HEK293 (cell line): ENCODE results near the gene ZFYVE1.

Experiments
- CTCF ChIA-PET: fragments of 350-600 bp; formaldehyde crosslinking; extraction: SDS; loops from one replicate; lab custom pipeline; 2021; ENCODE audit warnings: antibody characterized with exemption; lab: Yijun Ruan, JAX
- POLR2A ChIA-PET: fragments of 300-600 bp; formaldehyde crosslinking; extraction: SDS; loops from one replicate; lab custom pipeline; 2020; ENCODE audit warnings: antibody characterized with exemption, inconsistent platforms; lab: Yijun Ruan, JAX
- H3K27ac ChIP-seq: fragments of 200-500 bp; sonication (Bioruptor generic); 2 replicates; pipeline ENCODE4 v1.5.1; 2014; ENCODE audit warnings: low read depth, low read length, control low read depth, inconsistent platforms; ENCODE audit errors: extremely low read depth
- H3K36me3 ChIP-seq, 2 experiments: fragments of 200-500 bp in 1 of 2; sonication (Bioruptor generic) in 1 of 2; 1 replicate in 1 of 2; 2 replicates in 1 of 2; pipeline ENCODE4 v1.5.1; 2014 to 2017; ENCODE audit warnings: inconsistent platforms in 2 of 2, low read length in 2 of 2; ENCODE audit not compliant: control insufficient read depth in 2 of 2, insufficient read depth in 1 of 2
- H3K4me1 ChIP-seq: fragments of 200-500 bp; sonication (Bioruptor generic); 2 replicates; pipeline ENCODE4 v1.5.1; 2014; ENCODE audit warnings: mild to moderate bottlenecking, low read length, inconsistent platforms; ENCODE audit not compliant: control insufficient read depth, insufficient read depth
- H3K4me3 ChIP-seq: 2 replicates; pipeline ENCODE4 v1.5.1; 2011; ENCODE audit warnings: low read depth, mild to moderate bottlenecking, control low read depth, low read length, moderate library complexity
- H3K9me3 ChIP-seq: fragments of 200-500 bp; sonication (Bioruptor generic); 2 replicates; pipeline ENCODE4 v1.5.1; 2014; ENCODE audit warnings: low read depth, low read length, inconsistent platforms; ENCODE audit not compliant: control insufficient read depth, insufficient read depth
- GLI2 ChIP-seq: fragments of 450-650 bp; formaldehyde crosslinking; IDR thresholded peaks from 2 replicates; pipeline ENCODE4; 2017; ENCODE audit warnings: missing biosample characterization, missing genetic modification characterization, low read depth, borderline replicate concordance
- ZNF280D ChIP-seq: fragments of 450-650 bp; formaldehyde crosslinking; IDR thresholded peaks from 2 replicates; pipeline ENCODE4 v1.5.1; 2016; ENCODE audit warnings: missing biosample characterization, missing genetic modification characterization
- ZNF341 ChIP-seq: fragments of 450-650 bp; formaldehyde crosslinking; IDR thresholded peaks from 2 replicates; pipeline ENCODE4; 2016; ENCODE audit warnings: low read depth, missing biosample characterization, missing genetic modification characterization
- ZNF394 ChIP-seq: fragments of 450-650 bp; formaldehyde crosslinking; IDR thresholded peaks from 2 replicates; pipeline ENCODE4 v1.5.1; 2016; ENCODE audit warnings: missing biosample characterization, missing genetic modification characterization, mild to moderate bottlenecking, moderate library complexity, borderline replicate concordance
- ZNF501 ChIP-seq: fragments of 450-650 bp; formaldehyde crosslinking; IDR thresholded peaks from 2 replicates; pipeline ENCODE4 v1.5.1; 2016; ENCODE audit warnings: missing biosample characterization, missing genetic modification characterization
- ZNF529 ChIP-seq: fragments of 450-650 bp; formaldehyde crosslinking; IDR thresholded peaks from 2 replicates; pipeline ENCODE4 v1.5.1; 2017; ENCODE audit warnings: missing genetic modification characterization, missing biosample characterization; ENCODE audit not compliant: insufficient replicate concordance
- ZNF768 ChIP-seq: fragments of 450-650 bp; formaldehyde crosslinking; IDR thresholded peaks from 2 replicates; pipeline ENCODE4 v1.5.1; 2018; ENCODE audit warnings: missing biosample characterization, mild to moderate bottlenecking, missing genetic modification characterization
- ZNF776 ChIP-seq: fragments of 450-650 bp; formaldehyde crosslinking; IDR thresholded peaks from 2 replicates; pipeline ENCODE4 v1.5.0; 2017; ENCODE audit warnings: missing biosample characterization, missing genetic modification characterization, borderline replicate concordance
- ZSCAN30 ChIP-seq: fragments of 450-650 bp; IDR thresholded peaks from 2 replicates; pipeline ENCODE4 v1.5.1; 2018; ENCODE audit warnings: missing biosample characterization, mild to moderate bottlenecking, missing genetic modification characterization, moderate library complexity
- TF ChIP-seq, protein P1 (sequence below): fragments of 450-650 bp; formaldehyde crosslinking; IDR thresholded peaks from 2 replicates; pipeline ENCODE4 v1.5.1; 2016; ENCODE audit warnings: missing biosample characterization, missing genetic modification characterization
- TF ChIP-seq, protein P2 (sequence below): fragments of 450-650 bp; formaldehyde crosslinking; IDR thresholded peaks from 2 replicates; pipeline ENCODE4 v1.5.1; 2016; ENCODE audit warnings: missing biosample characterization, missing genetic modification characterization
- TF ChIP-seq, protein P3 (sequence below): fragments of 450-650 bp; formaldehyde crosslinking; IDR thresholded peaks from 2 replicates; pipeline ENCODE4 v1.5.1; 2016; ENCODE audit warnings: missing biosample characterization, missing genetic modification characterization
- TF ChIP-seq, protein P4 (sequence below): fragments of 450-650 bp; formaldehyde crosslinking; IDR thresholded peaks from 2 replicates; pipeline ENCODE4 v1.5.1; 2017; ENCODE audit warnings: missing biosample characterization, missing genetic modification characterization

The ZFYVE1 gene

DNA sequence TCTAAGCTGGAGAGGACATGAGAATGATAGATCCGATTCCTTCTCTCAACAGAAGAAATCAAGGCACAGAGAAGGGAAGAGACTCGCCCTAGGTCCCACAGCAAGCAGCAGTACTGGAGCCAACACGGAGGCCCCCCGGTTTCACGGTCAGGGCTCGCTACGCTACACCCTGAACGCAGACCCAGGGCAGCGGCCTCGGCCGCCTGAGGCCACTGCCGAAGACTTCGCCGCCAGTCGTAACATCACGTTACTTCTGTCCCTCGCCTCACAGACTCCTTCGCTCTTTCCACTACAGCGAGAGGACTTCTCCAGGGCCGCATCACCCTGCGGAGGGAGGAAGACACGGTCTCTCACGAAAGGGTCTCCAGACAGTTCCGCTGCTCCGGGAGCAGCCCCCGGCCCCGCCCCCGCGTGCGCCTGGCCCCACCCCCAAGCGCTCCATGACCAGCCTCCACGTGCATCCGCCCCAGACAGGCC is 101.1 kb downstream of the ZFYVE1 start:
- ChIA-PET POLR2A (interaction anchor here (0.6 to 1.8 kb wide), 4 partner anchors 18 to 191 kb away, joined by 3 to 7 read pairs (median 4); partner anchors contain the start of genes DPF3 and RBM25), CTCF (interaction anchor here (0.6 to 1.7 kb wide), 2 partner anchors 23 to 365 kb away, joined by 3 to 7 read pairs; no protein-coding TSS in a partner anchor)
- TF ChIP-seq, protein P1, sequence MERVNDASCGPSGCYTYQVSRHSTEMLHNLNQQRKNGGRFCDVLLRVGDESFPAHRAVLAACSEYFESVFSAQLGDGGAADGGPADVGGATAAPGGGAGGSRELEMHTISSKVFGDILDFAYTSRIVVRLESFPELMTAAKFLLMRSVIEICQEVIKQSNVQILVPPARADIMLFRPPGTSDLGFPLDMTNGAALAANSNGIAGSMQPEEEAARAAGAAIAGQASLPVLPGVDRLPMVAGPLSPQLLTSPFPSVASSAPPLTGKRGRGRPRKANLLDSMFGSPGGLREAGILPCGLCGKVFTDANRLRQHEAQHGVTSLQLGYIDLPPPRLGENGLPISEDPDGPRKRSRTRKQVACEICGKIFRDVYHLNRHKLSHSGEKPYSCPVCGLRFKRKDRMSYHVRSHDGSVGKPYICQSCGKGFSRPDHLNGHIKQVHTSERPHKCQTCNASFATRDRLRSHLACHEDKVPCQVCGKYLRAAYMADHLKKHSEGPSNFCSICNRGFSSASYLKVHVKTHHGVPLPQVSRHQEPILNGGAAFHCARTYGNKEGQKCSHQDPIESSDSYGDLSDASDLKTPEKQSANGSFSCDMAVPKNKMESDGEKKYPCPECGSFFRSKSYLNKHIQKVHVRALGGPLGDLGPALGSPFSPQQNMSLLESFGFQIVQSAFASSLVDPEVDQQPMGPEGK = no peak
- no peak for TF ChIP-seq ZNF529 (tag by site-specific recombination)
- TF ChIP-seq ZNF768 (tag by site-specific recombination) = no peak
- no peak for TF ChIP-seq ZNF501 (tag by site-specific recombination)
- TF ChIP-seq, protein P2, sequence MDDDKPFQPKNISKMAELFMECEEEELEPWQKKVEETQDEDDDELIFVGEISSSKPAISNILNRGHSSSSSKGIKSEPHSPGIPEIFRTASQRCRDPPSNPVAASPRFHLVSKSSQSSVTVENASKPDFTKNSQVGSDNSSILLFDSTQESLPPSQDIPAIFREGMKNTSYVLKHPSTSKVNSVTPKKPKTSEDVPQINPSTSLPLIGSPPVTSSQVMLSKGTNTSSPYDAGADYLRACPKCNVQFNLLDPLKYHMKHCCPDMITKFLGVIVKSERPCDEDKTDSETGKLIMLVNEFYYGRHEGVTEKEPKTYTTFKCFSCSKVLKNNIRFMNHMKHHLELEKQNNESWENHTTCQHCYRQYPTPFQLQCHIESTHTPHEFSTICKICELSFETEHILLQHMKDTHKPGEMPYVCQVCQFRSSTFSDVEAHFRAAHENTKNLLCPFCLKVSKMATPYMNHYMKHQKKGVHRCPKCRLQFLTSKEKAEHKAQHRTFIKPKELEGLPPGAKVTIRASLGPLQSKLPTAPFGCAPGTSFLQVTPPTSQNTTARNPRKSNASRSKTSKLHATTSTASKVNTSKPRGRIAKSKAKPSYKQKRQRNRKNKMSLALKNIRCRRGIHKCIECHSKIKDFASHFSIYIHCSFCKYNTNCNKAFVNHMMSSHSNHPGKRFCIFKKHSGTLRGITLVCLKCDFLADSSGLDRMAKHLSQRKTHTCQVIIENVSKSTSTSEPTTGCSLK (tag by site-specific recombination) = no peak
- peak; percentile 84 for TF ChIP-seq ZNF394 (tag by site-specific recombination)
- TF ChIP-seq ZSCAN30 = 0 out of 2 replicates have a peak, but pooled peaks have one; percentile 15
- TF ChIP-seq ZNF280D (tag by site-specific recombination) = no peak
- TF ChIP-seq, protein P3, sequence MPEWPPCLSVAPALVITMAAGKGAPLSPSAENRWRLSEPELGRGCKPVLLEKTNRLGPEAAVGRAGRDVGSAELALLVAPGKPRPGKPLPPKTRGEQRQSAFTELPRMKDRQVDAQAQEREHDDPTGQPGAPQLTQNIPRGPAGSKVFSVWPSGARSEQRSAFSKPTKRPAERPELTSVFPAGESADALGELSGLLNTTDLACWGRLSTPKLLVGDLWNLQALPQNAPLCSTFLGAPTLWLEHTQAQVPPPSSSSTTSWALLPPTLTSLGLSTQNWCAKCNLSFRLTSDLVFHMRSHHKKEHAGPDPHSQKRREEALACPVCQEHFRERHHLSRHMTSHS (tag by site-specific recombination) = no peak
- TF ChIP-seq GLI2 (tag by site-specific recombination) = no peak
- TF ChIP-seq, protein P4, sequence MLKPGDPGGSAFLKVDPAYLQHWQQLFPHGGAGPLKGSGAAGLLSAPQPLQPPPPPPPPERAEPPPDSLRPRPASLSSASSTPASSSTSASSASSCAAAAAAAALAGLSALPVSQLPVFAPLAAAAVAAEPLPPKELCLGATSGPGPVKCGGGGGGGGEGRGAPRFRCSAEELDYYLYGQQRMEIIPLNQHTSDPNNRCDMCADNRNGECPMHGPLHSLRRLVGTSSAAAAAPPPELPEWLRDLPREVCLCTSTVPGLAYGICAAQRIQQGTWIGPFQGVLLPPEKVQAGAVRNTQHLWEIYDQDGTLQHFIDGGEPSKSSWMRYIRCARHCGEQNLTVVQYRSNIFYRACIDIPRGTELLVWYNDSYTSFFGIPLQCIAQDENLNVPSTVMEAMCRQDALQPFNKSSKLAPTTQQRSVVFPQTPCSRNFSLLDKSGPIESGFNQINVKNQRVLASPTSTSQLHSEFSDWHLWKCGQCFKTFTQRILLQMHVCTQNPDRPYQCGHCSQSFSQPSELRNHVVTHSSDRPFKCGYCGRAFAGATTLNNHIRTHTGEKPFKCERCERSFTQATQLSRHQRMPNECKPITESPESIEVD (tag by site-specific recombination) = no peak
- peak; percentile 46; the same call in 1 of the 2 replicates for TF ChIP-seq ZNF341 (tag by site-specific recombination)
- TF ChIP-seq ZNF776 (tag by site-specific recombination) = no peak
- no peaks in the 10 kb centered on the region for H3K4me1 ChIP-seq
- H3K27ac ChIP-seq = no peak overlapping the region
- H3K4me3 ChIP-seq = peak overlapping the region; percentile 35
- H3K9me3 ChIP-seq = no peaks in the 10 kb centered on the region
- H3K36me3 ChIP-seq = peaks cover 0 to 4% of the 10 kb centered on the region in 2 experiments; a peak in 2 of 3 replicates
